Measurements from ENCODE around the gene RYK.

- TF ChIP-seq CTCF (IDR thresholded peaks at IDR 0.05) (no peak), POLR2A (IDR thresholded peaks at IDR 0.05; ENCODE audit: low read depth) (no peak), POLR2AphosphoS5 (IDR thresholded peaks at IDR 0.05) (no peak), EP300 (IDR thresholded peaks at IDR 0.05) (no peak)
Measured at GRCh38 chr3:134274571-134274970, 23.9 kb upstream of the RYK start.
